Neural cell (in vitro differentiated cells): ENCODE data around the gene VAV2. TPM values are rescaled to one million over a fixed set of nuclear protein-coding genes. Genes with fewer than 3 reads are reported as not detected.

Source experiments
- H2AFZ ChIP-seq: fragments of 200-600, 300-800 bp; sonication (generic), shearing (Covaris generic); 2 replicates; pipeline ENCODE4 v1.6.0; 2014; ENCODE audit warnings: low read depth, mild to moderate bottlenecking, antibody characterized with exemption, low read length, moderate library complexity
- H3F3A ChIP-seq: fragments of 200-600 bp; shearing (Covaris generic); 2 replicates; pipeline ENCODE4 v1.6.1; 2016; ENCODE audit warnings: mild to moderate bottlenecking, moderate library complexity, mixed read lengths, antibody characterized with exemption, low read length; ENCODE audit not compliant: insufficient read depth, poor library complexity, severe bottlenecking
- H3K27ac ChIP-seq: fragments of 200-600, 300-800 bp; sonication (generic), shearing (Covaris generic); 2 replicates; pipeline ENCODE4 v1.5.1; 2014; ENCODE audit warnings: mild to moderate bottlenecking, low read length, moderate library complexity
- H3K27me3 ChIP-seq: fragments of 300-800, 200-600 bp; sonication (generic), shearing (Covaris generic); 2 replicates; pipeline ENCODE4 v1.6.0; 2014; ENCODE audit warnings: mild to moderate bottlenecking, low read depth, low read length, moderate library complexity; ENCODE audit not compliant: insufficient read depth
- H3K36me3 ChIP-seq: fragments of 300-800, 200-600 bp; sonication (generic), shearing (Covaris generic); 2 replicates; pipeline ENCODE4 v1.5.1; 2014; ENCODE audit warnings: mild to moderate bottlenecking, antibody characterized with exemption, low read length, moderate library complexity; ENCODE audit not compliant: insufficient read depth
- H3K4me2 ChIP-seq: fragments of 300-800, 200-600 bp; sonication (generic), shearing (Covaris generic); 2 replicates; pipeline ENCODE4 v1.6.0; 2014; ENCODE audit warnings: mild to moderate bottlenecking, low read length
- H3K4me3 ChIP-seq: fragments of 300-800, 200-600 bp; sonication (generic), shearing (Covaris generic); 2 replicates; pipeline ENCODE4 v1.5.1; 2014; ENCODE audit warnings: mild to moderate bottlenecking, low read length, moderate library complexity
- H3K79me2 ChIP-seq: fragments of 200-600 bp; shearing (Covaris generic); replicated peaks from 2 replicates; pipeline ENCODE4 v1.6.0; 2014; ENCODE audit warnings: mild to moderate bottlenecking, low read length, moderate library complexity; ENCODE audit not compliant: insufficient read depth
- H3K9ac ChIP-seq: fragments of 300-800, 200-600 bp; sonication (generic), shearing (Covaris generic); 2 replicates; pipeline ENCODE4 v1.6.1; 2016; ENCODE audit warnings: mild to moderate bottlenecking, low read length, mixed read lengths
- H3K9me2 ChIP-seq: fragments of 200-600 bp; shearing (Covaris generic); 2 replicates; pipeline ENCODE4 v1.6.1; 2016; ENCODE audit warnings: mild to moderate bottlenecking, low read length, mixed read lengths; ENCODE audit not compliant: insufficient read depth
- H3K9me3 ChIP-seq: fragments of 200-600, 300-800 bp; sonication (generic), shearing (Covaris generic); 2 replicates; pipeline ENCODE4 v1.6.1; 2016; ENCODE audit warnings: mild to moderate bottlenecking, mixed run types, low read length, moderate library complexity, mixed read lengths
- H4K20me1 ChIP-seq: fragments of 200-600 bp; shearing (Covaris generic); 2 replicates; pipeline ENCODE4 v1.6.1; 2016; ENCODE audit warnings: mild to moderate bottlenecking, mixed run types; ENCODE audit not compliant: insufficient read depth
- EP300 ChIP-seq: fragments of 450-650 bp; conservative IDR thresholded peaks from 2 replicates; pipeline ENCODE4 v1.6.1; 2014; ENCODE audit warnings: antibody characterized with exemption, mild to moderate bottlenecking, moderate library complexity; ENCODE audit not compliant: poor library complexity, severe bottlenecking
- EZH2 ChIP-seq: fragments of 200-600, 300-800 bp; shearing (Covaris generic), sonication (generic); IDR thresholded peaks from 2 replicates; pipeline ENCODE4 v1.6.1; 2014; ENCODE audit warnings: antibody characterized with exemption, low read length, borderline replicate concordance, mild to moderate bottlenecking; ENCODE audit not compliant: insufficient read depth, poor library complexity, severe bottlenecking
- MXI1 ChIP-seq: fragments of 450-650 bp; conservative IDR thresholded peaks from 2 replicates; pipeline ENCODE4 v1.6.1; 2014; ENCODE audit warnings: antibody characterized with exemption, mild to moderate bottlenecking; ENCODE audit not compliant: poor library complexity, severe bottlenecking
- POLR2AphosphoS5 ChIP-seq: IDR thresholded peaks from 2 replicates; pipeline ENCODE4 v1.6.1; 2012
- RAD21 ChIP-seq: fragments of 450-650 bp; conservative IDR thresholded peaks from 2 replicates; pipeline ENCODE4 v1.6.1; 2014; ENCODE audit warnings: antibody characterized with exemption, mild to moderate bottlenecking, moderate library complexity
- SMC3 ChIP-seq: fragments of 450-650 bp; conservative IDR thresholded peaks from 2 replicates; pipeline ENCODE4 v1.6.1; 2014; ENCODE audit warnings: antibody characterized with exemption, mild to moderate bottlenecking, moderate library complexity; ENCODE audit not compliant: poor library complexity
- TAF1 ChIP-seq: IDR thresholded peaks from 2 replicates; pipeline ENCODE4 v1.6.1; 2012; ENCODE audit warnings: low read depth
- polyA plus RNA-seq: library from polyadenylated mRNA; depleted of rRNA; stranded (reverse); fragments of >200 nt; gene quantifications from 2 replicates; pipeline ENCODE4 v1.2.3, GENCODE V29; 2014
- TF ChIP-seq, protein P1 (sequence below): fragments of 450-650 bp; IDR thresholded peaks from 2 replicates; pipeline ENCODE4 v1.5.1; 2014; ENCODE audit warnings: antibody characterized with exemption, mild to moderate bottlenecking, moderate library complexity; ENCODE audit not compliant: poor library complexity, severe bottlenecking
- TF ChIP-seq, protein P2 (sequence below): IDR thresholded peaks from 2 replicates; pipeline ENCODE4 v1.6.1; 2012; ENCODE audit warnings: borderline replicate concordance

The VAV2 gene
- polyA plus RNA-seq, 1 donor from 2014 or later: 35.2 TPM

DNA sequence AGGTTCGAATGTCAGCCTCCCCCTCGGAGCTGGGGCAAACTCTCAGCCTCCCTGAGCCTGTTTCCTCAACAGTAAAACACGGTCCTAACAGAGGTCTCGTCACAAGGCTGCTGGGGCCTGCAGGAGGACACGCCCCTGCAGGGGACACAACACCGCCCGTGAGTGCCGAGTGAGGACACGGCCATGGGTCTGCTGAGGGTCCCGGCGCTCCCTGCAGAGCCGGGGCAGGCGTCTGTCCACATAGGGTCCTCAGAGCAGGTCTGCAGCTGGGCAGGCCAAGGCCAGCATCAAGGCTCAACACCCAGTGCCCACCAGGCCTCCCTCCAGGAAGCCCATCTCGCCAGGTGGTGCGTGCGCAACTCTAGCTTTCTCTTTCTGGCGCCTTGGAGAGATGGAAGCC lies 125.2 kb downstream of the VAV2 start:
- H4K20me1 ChIP-seq: no peaks in the 10 kb centered on the region
- H3K4me2 ChIP-seq: no peak overlapping the region

DNA sequence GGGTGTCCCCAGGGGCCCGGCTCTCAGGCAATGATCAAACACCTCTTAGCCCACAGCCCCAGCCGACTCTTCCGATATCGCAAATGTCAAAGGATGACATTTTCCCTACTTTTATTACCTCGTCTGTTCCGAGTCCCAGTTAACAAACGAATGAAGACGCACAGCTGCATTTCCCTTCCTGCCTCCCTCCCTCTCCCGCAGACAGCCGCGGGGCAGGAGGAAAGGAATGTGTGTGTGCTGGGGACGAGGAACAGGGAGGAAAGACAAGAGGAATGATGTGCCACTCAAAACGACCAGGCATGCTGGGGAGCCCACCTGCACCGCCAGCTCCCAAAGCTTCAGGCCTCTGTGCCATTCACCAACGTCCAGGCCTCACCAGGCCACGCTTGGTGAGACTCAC lies 128.1 kb downstream of the VAV2 start:
- H2AFZ ChIP-seq: no peak overlapping the region
- no peaks in the 10 kb centered on the region for H3K9me2 ChIP-seq
- TF ChIP-seq TAF1 (no peak), EP300 (no peak), MXI1 (no peak), RAD21 (no peak), POLR2AphosphoS5 (no peak), EZH2 (no peak), SMC3 (no peak)
- TF ChIP-seq, protein P1, sequence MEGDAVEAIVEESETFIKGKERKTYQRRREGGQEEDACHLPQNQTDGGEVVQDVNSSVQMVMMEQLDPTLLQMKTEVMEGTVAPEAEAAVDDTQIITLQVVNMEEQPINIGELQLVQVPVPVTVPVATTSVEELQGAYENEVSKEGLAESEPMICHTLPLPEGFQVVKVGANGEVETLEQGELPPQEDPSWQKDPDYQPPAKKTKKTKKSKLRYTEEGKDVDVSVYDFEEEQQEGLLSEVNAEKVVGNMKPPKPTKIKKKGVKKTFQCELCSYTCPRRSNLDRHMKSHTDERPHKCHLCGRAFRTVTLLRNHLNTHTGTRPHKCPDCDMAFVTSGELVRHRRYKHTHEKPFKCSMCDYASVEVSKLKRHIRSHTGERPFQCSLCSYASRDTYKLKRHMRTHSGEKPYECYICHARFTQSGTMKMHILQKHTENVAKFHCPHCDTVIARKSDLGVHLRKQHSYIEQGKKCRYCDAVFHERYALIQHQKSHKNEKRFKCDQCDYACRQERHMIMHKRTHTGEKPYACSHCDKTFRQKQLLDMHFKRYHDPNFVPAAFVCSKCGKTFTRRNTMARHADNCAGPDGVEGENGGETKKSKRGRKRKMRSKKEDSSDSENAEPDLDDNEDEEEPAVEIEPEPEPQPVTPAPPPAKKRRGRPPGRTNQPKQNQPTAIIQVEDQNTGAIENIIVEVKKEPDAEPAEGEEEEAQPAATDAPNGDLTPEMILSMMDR: no peak
- TF ChIP-seq, protein P2, sequence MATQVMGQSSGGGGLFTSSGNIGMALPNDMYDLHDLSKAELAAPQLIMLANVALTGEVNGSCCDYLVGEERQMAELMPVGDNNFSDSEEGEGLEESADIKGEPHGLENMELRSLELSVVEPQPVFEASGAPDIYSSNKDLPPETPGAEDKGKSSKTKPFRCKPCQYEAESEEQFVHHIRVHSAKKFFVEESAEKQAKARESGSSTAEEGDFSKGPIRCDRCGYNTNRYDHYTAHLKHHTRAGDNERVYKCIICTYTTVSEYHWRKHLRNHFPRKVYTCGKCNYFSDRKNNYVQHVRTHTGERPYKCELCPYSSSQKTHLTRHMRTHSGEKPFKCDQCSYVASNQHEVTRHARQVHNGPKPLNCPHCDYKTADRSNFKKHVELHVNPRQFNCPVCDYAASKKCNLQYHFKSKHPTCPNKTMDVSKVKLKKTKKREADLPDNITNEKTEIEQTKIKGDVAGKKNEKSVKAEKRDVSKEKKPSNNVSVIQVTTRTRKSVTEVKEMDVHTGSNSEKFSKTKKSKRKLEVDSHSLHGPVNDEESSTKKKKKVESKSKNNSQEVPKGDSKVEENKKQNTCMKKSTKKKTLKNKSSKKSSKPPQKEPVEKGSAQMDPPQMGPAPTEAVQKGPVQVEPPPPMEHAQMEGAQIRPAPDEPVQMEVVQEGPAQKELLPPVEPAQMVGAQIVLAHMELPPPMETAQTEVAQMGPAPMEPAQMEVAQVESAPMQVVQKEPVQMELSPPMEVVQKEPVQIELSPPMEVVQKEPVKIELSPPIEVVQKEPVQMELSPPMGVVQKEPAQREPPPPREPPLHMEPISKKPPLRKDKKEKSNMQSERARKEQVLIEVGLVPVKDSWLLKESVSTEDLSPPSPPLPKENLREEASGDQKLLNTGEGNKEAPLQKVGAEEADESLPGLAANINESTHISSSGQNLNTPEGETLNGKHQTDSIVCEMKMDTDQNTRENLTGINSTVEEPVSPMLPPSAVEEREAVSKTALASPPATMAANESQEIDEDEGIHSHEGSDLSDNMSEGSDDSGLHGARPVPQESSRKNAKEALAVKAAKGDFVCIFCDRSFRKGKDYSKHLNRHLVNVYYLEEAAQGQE: no peak
- no peaks in the 10 kb centered on the region for H3F3A ChIP-seq
- H3K9ac ChIP-seq: no peak overlapping the region
- H3K79me2 ChIP-seq: no peaks in the 10 kb centered on the region
- no peak overlapping the region for H3K27ac ChIP-seq
- H4K20me1 ChIP-seq: no peaks in the 10 kb centered on the region
- H3K4me3 ChIP-seq: no peak overlapping the region
- no peaks in the 10 kb centered on the region for H3K27me3 ChIP-seq
- H3K36me3 ChIP-seq: no peaks in the 10 kb centered on the region
- H3K9me3 ChIP-seq: no peaks in the 10 kb centered on the region
- H3K4me2 ChIP-seq: no peak overlapping the region

More for the DNA sequence above, 125.2 kb downstream of the VAV2 start:
- Histone ChIP-seq H3K9ac (no peak overlapping the region), H2AFZ (no peak overlapping the region), H3K9me3 (no peaks in the 10 kb centered on the region), H3F3A (no peaks in the 10 kb centered on the region), H3K36me3 (no peaks in the 10 kb centered on the region), H3K79me2 (no peaks in the 10 kb centered on the region), H3K27ac (no peak overlapping the region), H3K4me3 (no peak overlapping the region), H3K27me3 (no peaks in the 10 kb centered on the region), H3K9me2 (no peaks in the 10 kb centered on the region)
- TF ChIP-seq TAF1 (no peak), RAD21 (no peak), POLR2AphosphoS5 (no peak), SMC3 (no peak), EZH2 (no peak), MXI1 (no peak), EP300 (no peak)
- TF ChIP-seq, protein P1: no peak
- TF ChIP-seq, protein P2: no peak
